GM20431 (cell line): ENCODE data around the gene GMPR.

ENCODE experiments used
- in situ Hi-C: fragments of 300-500 bp; cut with MseI, MboI; formaldehyde crosslinking; loops from one replicate; pipeline ENCODE4 v1.15.0; 2020; ENCODE audit warnings: low sequenced_read_pairs; ENCODE audit not compliant: unreplicated experiment

Gene GMPR

GRCh38 chr6:16321826-16322225 lies 83.4 kb downstream of the GMPR start:
- in situ Hi-C loops = no loop called here

DNA sequence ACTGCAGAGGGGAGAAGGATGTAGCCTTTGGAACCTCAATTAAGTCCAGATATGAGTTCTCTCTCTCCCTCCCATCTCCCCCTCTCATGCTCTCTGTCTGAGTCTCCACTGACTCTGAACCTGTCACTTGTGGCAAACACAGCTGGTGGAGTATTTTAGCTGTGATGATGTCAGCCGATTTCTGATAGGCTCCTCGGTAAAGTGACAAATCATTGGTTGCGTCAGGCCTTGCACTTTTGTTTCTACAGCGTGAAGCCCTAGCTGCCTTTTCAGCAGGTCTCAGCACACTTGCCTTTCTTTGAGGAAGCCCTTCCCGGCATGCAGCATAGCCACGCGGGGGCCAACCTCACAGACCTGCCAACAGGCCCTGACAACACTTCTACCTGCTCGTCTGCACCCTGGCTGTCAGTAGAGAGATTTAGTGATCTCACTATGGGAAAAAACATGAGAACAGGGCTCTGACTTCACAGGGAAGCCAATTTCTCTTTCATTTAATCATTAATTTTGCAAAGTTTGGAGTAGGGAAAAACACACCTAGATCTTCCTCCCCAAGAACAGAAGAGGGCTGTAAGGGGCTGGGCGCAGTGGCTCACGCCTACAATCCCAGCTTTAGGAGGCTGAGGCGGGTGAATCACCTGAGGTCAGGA lies 84.4 kb downstream of the GMPR start:
- in situ Hi-C loops = no loop called here

- in situ Hi-C loops = no loop called here
These were observed 85.8 kb downstream of the GMPR start for GRCh38 chr6:16324184-16324583.

DNA sequence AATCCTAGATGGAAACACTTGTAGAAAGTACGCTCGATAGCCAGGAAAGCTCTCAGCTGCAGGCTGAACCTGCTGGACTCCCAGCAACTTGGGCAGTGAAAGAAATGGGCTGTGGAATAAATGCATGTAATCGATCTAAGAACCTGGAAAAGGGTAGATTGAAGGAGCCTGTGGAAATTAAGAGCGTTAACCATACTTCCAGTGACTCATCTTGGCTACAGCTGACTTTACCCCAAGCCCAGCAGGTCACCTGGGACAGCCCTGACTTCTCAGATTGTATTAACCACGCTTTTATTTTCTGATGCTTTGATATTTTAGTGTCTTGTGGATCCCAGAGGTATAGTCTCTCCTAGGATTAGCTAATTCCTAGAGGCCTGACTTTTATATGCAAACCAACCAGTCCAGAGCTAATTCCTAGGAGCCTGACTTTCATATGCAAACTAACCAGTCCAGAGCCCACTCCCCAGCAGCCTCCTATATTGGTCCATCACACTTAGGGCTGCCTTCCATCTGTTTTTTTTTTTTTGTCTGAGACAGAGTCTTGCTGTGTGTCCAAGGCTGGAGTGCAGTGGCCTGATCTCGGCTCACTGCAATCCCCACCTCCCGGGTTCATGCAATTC lies 86.3 kb downstream of the GMPR start:
- in situ Hi-C loops = loop anchor here (25.0 kb wide), 2 partner anchors 438 to 638 kb away; partner anchors contain the start of gene ATXN1

GRCh38 chr6:16326531-16326930 lies 88.1 kb downstream of the GMPR start:
- in situ Hi-C loops = loop anchor here (25.0 kb wide), 2 partner anchors 436 to 636 kb away; partner anchors contain the start of gene ATXN1

DNA sequence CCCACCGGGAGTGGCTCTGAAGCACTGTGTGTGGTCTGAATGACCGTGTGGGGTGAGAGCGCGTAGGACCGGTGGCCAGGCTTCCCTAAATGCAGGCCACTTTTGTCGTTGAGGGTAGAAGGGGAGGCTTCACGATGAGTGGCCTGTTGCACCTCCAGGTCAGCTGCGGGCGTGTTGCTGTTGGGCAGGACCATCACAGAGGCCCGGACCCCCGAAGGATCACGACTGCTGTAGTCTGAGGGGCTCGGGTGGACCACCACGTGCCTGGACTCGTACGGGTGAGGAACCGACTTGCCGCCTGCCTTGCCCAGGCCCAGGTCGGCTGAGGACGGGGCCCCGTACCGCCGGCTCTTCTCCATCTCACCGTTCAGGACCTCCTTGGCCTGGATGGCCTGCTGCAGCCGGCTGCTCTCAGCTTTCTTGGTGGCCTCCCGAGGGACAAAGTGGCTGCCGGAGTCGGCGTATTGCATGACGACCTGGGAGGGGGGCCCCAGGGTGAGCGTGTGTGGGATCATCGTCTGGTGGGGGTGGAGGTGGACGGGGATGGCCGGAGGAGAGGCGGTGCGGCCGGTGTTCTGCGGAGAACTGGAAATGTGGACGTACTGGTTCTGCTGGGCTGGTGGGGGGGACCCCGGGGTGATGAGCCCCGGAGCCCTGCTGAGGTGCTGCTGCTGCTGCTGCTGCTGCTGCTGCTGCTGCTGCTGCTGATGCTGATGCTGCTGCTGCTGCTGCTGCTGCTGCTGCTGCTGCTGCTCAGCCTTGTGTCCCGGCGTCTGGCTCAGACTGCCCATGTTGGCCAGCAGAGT lies 88.8 kb downstream of the GMPR start:
- in situ Hi-C loops = loop anchor here (25.0 kb wide), 2 partner anchors 435 to 635 kb away; partner anchors contain the start of gene ATXN1

DNA sequence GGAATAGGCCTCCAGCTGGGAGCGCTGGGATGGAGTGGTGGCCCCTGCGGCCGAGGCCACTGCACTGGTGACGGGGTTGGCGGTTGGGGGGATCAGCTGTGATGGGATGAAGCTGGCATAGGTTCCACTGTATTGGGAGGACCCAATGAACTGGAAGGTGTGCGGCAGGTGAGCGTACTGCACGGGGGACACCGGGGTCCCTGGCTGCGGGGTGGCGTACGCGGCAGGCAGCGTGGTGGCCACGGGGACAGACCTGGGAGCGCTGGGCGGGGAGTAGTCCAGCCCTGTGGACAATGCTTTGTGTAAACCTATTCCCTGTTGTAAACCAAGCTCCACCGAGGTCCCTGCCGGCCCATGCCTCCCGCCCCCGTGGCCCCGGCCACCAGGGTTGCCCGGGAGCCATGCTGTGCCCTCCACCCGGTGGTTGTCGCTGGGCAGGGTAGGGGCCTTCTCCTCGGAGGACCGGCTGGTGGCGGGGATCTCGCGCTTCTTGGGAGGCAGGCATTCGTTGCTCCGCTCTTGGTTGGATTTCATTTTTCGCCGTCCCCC lies 89.5 kb downstream of the GMPR start:
- in situ Hi-C loops = loop anchor here (25.0 kb wide), 2 partner anchors 434 to 634 kb away; partner anchors contain the start of gene ATXN1

GRCh38 chr6:16329233-16329632 lies 90.8 kb downstream of the GMPR start:
- in situ Hi-C loops = loop anchor here (25.0 kb wide), 2 partner anchors 433 to 633 kb away; partner anchors contain the start of gene ATXN1

DNA sequence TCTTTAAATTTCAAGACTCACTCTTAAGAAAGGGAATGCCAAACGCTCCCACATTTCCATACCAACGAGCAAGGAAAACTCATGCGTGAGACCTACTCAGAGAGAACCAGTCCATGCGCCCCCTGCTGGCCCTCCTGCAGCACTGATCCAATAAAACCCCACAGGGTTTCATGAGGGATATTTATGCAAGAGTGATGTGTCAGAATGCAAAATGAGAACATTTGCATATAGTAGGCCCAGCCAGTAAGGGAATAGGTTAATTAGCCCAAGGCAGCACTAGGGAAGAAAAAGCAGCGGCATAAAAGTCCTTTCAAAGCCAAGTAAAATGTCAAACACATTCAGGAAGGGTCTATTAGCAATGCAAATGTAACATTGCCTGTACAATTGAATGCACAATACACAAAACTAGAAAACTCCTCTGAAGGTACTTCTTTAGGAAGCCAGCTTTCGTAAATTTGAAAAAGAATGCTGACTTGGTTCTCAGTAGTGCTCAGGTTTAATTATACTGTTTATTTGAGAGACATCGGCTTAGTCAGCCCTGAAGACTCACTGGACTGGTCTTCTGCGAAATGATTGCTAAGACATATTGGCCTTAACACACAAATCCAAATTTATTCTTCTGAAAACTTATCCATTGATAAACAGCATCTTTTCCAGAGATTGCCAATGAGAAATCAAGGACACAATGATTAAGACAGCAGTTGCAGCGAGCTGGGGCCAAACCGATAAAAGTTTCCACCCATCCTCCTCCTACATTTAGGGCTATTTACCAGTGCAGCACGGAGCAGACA lies 93.2 kb downstream of the GMPR start:
- in situ Hi-C loops = loop anchor here (25.0 kb wide), 2 partner anchors 431 to 631 kb away; partner anchors contain the start of gene ATXN1

DNA sequence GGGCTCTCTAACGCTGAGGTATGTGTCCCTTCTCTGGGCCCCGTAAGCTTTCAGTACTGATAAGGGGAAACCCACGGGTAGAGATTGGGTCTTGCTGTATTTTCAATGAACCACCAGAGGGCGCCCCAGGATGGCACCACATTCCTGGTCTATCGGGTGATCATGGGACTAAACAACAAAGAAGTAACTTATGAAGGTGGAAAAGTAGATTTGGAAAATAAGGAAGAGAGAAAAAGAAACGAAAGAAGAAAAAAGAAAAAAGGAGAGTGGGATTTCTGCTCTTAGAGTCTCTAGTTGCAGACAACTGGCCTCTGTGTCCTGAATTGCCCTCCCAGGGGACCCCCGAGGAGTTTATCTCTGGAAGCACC lies 93.8 kb downstream of the GMPR start:
- in situ Hi-C loops = loop anchor here (25.0 kb wide), 2 partner anchors 430 to 630 kb away; partner anchors contain the start of gene ATXN1

GRCh38 chr6:16333580-16333979 lies 95.2 kb downstream of the GMPR start:
- in situ Hi-C loops = loop anchor here (25.0 kb wide), 2 partner anchors 429 to 629 kb away; partner anchors contain the start of gene ATXN1

GRCh38 chr6:16334671-16335070 lies 96.3 kb downstream of the GMPR start:
- in situ Hi-C loops = loop anchor here (25.0 kb wide), 2 partner anchors 428 to 628 kb away; partner anchors contain the start of gene ATXN1

- in situ Hi-C loops = loop anchor here (25.0 kb wide), 2 partner anchors 427 to 627 kb away; partner anchors contain the start of gene ATXN1
These were observed 96.8 kb downstream of the GMPR start for GRCh38 chr6:16335176-16335575.

DNA sequence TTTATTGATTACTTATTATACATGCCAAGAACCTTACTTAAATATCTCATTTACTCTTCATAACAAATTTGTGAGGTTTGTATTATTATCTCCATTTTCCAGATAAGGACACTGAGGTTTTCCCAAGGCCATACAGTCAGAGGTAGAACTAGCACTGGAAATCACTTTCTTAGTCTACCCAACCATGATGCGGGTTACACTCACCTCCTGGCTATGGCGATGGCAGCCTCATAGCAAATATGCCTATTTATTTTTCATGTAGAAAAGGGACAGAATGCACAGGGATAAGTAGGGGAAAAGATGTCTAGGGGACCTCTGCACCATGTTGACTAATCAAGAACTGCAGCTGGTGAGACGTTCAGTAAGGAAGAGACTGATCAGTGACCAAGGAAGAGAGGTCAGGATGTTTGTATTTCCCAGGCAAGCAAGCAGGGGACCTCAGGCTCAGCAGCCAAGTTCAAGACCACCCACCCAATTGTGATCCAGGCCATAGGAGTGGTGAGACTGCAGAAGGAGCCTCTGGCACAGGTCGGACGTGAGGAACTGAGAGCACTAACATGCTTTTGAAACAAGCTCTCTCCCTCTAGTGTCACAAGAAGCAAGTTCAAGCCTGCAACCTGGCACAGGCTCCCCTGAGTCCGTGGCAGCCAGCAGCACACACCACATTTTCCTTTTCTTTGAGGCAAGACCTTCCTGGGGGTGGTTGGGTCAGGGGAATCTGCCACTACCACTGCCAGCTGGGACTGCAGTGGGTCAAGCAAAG lies 97.8 kb downstream of the GMPR start:
- in situ Hi-C loops = loop anchor here (25.0 kb wide), 2 partner anchors 426 to 626 kb away; partner anchors contain the start of gene ATXN1

DNA sequence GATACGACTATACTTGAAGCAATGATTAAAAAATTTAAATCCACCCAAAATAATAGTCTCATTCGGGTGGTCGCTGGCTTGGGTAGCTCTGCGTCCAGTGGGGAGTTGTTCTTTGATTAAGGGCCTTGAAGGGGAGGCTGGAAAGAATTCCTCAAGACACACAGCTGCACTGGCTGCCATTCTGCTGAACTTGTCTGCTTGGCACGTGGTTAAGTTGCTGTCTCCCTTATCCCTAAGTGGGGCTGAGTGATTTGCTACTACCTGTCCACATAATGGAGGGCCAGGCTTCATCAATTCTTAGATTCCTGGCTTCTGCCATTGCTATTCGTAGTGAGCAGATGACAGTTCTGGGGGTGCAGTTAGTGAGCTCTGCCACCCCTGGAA lies 98.5 kb downstream of the GMPR start:
- in situ Hi-C loops = loop anchor here (25.0 kb wide), 2 partner anchors 425 to 625 kb away; partner anchors contain the start of gene ATXN1

- in situ Hi-C loops = loop anchor here (25.0 kb wide), 2 partner anchors 425 to 625 kb away; partner anchors contain the start of gene ATXN1
These were observed 99.0 kb downstream of the GMPR start for GRCh38 chr6:16337295-16337975.

DNA sequence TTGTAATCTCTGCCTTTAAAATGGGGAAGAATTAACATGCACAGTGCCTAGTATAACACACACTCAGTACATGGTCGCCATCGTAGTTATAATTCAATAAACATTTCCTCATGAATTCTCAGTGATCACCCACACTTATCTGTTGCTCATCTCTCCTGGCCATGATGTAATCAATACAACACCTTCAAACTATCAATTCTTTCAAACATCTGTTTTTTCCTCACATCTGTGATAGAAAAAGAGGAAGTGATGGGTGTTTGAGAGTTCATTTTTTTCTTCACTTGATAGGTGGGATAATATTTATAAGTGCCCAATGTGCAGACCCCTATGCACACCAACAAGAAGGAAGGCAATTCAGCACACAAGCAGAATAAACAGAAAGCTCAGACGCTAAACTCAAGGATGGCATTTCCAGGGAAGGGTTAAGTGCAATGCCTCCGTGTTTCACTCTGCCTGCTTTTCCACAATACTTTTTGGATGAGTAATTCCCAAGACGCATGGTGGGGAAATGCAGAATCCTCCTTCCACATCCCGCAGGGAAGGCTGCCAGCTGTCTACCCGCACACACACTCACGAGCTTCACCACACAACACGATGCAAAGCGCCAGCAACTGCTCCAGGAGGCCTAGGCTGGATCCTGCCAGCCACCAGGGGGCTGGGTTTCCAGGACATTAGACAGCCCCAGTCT lies 100.3 kb downstream of the GMPR start:
- in situ Hi-C loops = loop anchor here (25.0 kb wide), 2 partner anchors 424 to 624 kb away; partner anchors contain the start of gene ATXN1
